Activated naive CD8-positive, alpha-beta T cell (primary cell): ENCODE data around the gene BRIP1.
"Not testable (repeated sequence)": the region's sequence is repeated elsewhere in the genome, so short reads cannot be mapped to it uniquely, and the experiment has no call there.

Experiments used
- H3K27ac Mint-ChIP-seq: one replicate; pipeline ENCODE4 v1.8.0; 2021; ENCODE audit warnings: mixed read lengths
- H3K27me3 Mint-ChIP-seq: one replicate; pipeline ENCODE4 v1.8.0; 2021; ENCODE audit warnings: mixed read lengths
- H3K36me3 Mint-ChIP-seq: one replicate; pipeline ENCODE4 v1.8.0; 2021; ENCODE audit warnings: mixed read lengths
- H3K4me1 Mint-ChIP-seq: one replicate; pipeline ENCODE4 v1.8.0; 2021; ENCODE audit warnings: low read depth, mixed read lengths
- H3K4me3 Mint-ChIP-seq: one replicate; pipeline ENCODE4 v1.8.0; 2021; ENCODE audit warnings: mild to moderate bottlenecking, mixed read lengths
- H3K9me3 Mint-ChIP-seq: one replicate; pipeline ENCODE4 v1.8.0; 2021; ENCODE audit warnings: low read depth, mixed read lengths

BRIP1 gene

DNA sequence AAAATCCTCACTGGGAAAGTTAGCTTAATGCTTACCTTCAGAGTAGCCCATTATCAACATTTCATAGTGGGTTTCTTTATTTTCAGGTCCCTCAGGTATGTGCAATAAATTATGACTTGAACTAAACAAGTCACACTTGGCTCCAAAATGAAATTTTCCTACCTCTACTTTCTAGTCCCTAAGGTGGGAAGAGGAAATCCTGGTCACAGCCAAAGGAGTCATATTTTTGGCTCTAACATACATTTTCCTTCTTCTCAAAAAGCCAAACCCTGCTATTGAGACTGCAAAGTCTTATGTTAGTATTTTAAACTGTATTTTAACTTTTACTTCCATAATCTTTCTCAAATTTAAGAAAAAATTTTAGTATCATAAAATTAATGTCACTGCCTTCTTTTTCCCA is 128.9 kb downstream of the BRIP1 start:
- Mint-ChIP-seq H3K27me3 (no peaks in the 10 kb centered on the region), H3K9me3 (peaks cover 3% of the 10 kb centered on the region), H3K36me3 (peaks cover 8% of the 10 kb centered on the region), H3K4me1 (no peaks in the 10 kb centered on the region), H3K27ac (no peak overlapping the region), H3K4me3 (no peak overlapping the region)

DNA sequence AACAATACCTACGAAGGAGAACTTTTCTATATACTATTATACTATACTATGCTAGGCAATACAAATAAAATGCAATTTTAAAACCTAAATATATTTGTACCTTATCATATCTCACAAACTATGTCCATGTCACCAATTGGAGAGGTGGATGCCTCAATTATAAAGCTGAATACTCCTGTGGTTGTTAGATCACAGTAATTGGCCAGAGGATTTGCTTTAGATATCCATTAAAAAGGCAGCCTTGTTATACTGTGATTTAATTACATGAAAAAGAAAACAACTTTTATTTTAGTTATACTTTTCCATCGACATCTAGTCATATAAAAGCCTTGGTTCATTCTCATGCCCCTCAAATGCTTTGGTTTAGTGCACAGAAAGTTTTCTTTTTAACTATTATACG is 129.3 kb downstream of the BRIP1 start:
- peaks cover 6% of the 10 kb centered on the region for H3K36me3 Mint-ChIP-seq
- H3K27me3 Mint-ChIP-seq: no peaks in the 10 kb centered on the region
- H3K4me1 Mint-ChIP-seq: no peaks in the 10 kb centered on the region
- H3K9me3 Mint-ChIP-seq: peaks cover 3% of the 10 kb centered on the region
- no peak overlapping the region for H3K4me3 Mint-ChIP-seq
- no peak overlapping the region for H3K27ac Mint-ChIP-seq

DNA sequence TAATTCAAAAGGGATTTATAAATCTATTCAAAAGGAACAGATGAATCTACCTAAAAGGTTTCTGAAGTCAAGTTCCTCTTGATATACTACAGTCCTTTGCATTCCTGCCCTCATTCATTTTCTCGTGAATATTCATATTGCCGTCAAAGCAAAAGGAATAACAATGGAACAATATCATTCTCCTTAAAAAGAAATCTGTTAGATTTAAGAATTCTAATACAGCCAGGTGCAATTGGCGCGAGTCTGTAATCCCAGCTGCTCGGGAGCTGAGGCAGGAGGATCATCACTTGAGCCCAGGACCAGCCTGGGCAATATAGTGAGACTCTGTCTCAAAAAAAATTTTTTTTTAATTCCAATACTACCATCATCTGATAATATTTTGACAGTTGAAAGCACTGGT is 130.3 kb downstream of the BRIP1 start:
- peaks cover 2% of the 10 kb centered on the region for H3K36me3 Mint-ChIP-seq
- H3K27ac Mint-ChIP-seq: no peak overlapping the region
- H3K4me3 Mint-ChIP-seq: no peak overlapping the region
- H3K9me3 Mint-ChIP-seq: peaks cover 3% of the 10 kb centered on the region
- H3K4me1 Mint-ChIP-seq: no peaks in the 10 kb centered on the region
- H3K27me3 Mint-ChIP-seq: no peaks in the 10 kb centered on the region

DNA sequence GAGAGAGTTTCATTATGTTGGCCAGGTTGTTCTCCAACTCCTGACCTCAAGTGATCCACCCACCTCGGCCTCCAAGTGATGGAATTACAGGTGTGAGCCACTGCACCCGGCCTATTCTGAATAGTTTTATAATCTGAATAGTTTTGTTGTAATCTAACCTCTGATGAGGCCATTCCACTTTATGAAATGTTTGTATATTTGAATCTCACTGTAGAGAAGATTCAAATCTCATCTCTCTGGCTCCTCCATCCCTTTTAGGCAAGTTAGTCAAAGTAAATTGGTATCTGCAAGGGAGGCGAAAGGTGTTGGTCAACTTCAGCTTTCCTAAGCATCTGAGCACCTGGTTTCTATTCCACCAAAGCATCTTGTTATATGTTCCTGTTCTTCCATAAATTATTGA is 131.2 kb downstream of the BRIP1 start:
- Mint-ChIP-seq H3K4me1 (no peaks in the 10 kb centered on the region), H3K27me3 (no peaks in the 10 kb centered on the region), H3K4me3 (no peak overlapping the region), H3K27ac (no peak overlapping the region), H3K9me3 (no peaks in the 10 kb centered on the region), H3K36me3 (no peaks in the 10 kb centered on the region)

DNA sequence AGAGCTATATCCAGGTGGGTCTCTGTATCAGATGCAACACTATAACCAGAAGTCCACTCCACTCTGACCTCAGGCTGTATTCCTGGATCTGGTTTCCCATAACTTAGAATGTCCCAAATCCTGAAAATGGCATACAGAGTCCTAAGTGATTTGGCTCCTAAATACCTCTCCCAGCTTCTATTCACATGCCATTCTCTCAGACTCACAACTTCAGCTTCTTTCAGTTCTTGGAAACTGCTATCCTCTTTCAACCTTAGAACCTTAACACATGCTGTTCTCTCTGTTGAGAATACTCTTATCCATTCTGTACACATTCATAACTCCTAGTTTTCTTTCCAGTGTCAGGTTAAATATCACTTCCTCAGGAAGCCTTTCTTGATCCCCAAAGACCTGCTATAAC is 132.0 kb downstream of the BRIP1 start:
- Mint-ChIP-seq H3K27ac (no peak overlapping the region), H3K36me3 (no peaks in the 10 kb centered on the region), H3K27me3 (no peaks in the 10 kb centered on the region), H3K4me3 (no peak overlapping the region), H3K4me1 (no peaks in the 10 kb centered on the region), H3K9me3 (no peaks in the 10 kb centered on the region)

DNA sequence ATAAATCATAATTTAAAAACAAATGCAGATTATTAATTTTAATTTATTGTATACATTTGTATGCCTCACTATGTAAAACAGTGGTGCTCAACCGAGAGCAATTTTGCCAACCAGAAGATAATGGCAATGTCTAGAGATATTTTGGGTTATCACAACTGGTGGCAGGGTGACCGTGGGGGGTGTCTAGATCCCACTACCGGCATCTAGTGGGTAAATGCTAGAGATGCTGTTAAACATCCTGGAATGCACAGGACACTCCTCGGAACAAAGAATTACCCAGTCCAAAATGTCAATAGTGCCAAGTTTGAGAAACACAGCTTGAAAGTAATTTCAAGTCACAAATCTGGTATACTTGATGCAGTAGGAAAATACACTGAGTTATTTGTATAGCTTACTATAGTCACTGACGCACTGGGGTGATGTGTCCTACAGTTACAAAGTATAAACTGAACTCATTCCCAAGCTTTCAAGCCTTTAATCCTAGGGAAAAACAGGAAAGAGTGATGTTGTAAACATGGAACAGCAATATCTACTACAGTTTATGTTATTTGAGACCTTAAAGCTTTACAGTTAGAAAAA is 133.5 kb downstream of the BRIP1 start:
- Mint-ChIP-seq H3K27ac (no peak overlapping the region), H3K36me3 (no peaks in the 10 kb centered on the region), H3K4me3 (no peak overlapping the region), H3K9me3 (no peaks in the 10 kb centered on the region), H3K4me1 (no peaks in the 10 kb centered on the region), H3K27me3 (no peaks in the 10 kb centered on the region)

DNA sequence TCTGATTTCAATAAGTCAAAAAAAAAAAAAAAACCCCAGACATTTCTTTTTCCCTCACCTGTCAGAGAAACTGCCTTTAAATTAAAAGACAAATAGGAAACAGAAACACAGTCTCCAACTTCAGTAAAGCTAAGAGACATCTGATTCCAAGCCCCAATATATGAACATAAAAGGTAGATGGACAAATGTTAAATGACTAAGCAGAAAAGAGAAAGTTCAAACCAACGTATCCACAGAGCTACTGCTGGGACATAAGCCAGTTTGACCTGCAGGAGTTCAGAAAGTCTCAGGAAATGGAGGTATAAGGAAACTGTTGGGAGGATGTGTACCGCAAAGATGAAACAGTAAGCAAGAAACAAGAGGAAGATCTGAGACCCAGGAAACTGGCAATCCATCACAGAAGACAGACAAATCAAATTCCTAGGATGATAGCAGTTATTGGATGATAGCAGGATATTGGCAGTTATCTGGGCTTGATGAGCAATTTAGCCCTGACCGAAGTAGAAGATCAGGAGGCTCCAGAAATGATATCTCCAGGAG is 135.0 kb downstream of the BRIP1 start:
- no peak overlapping the region for H3K4me3 Mint-ChIP-seq
- no peaks in the 10 kb centered on the region for H3K9me3 Mint-ChIP-seq
- no peaks in the 10 kb centered on the region for H3K36me3 Mint-ChIP-seq
- H3K4me1 Mint-ChIP-seq: no peaks in the 10 kb centered on the region
- no peaks in the 10 kb centered on the region for H3K27me3 Mint-ChIP-seq
- H3K27ac Mint-ChIP-seq: no peak overlapping the region

DNA sequence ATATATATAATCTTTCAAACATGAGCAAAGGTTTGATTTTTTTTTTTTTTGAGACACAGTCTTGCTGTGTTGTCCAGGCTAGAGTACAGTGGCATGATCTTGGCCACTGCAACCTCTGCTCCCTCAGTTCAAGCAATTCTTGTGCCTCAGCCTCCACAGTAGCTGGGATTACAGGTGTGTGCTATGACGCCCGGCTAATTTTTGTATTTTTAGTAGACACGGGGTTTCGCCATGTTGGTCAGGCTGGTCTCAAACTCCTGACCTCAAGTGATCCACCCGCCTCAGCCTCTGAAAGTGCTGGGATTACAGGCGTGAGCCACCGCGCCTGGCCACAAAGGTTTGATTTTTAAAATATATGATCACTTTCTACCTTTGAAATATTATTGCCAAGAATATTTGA is 135.5 kb downstream of the BRIP1 start:
- H3K4me3 Mint-ChIP-seq, H3K27ac Mint-ChIP-seq, H3K4me1 Mint-ChIP-seq, H3K27me3 Mint-ChIP-seq, H3K9me3 Mint-ChIP-seq, H3K36me3 Mint-ChIP-seq: not testable (repeated sequence)

DNA sequence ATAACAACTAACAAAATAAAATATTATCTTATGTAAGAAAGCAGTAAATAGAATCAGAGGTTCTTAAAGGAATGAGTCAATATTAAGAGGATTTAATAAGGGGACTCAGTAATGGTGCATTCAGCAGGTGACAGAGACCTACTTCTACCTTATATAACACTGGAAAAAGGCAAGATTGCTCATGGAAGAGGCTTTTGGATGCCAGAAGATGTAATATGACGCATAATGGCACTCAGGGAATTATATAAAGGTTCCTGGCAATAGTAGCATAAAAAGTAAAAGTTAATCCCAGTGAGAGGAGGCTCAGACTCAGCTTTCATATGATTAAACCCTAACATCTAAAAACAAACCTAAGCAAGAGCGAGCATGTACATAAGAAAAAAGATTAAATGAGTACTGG is 136.4 kb downstream of the BRIP1 start:
- Mint-ChIP-seq H3K27ac (no peak overlapping the region), H3K36me3 (peaks cover 3% of the 10 kb centered on the region), H3K4me3 (no peak overlapping the region), H3K27me3 (no peaks in the 10 kb centered on the region), H3K4me1 (no peaks in the 10 kb centered on the region), H3K9me3 (no peaks in the 10 kb centered on the region)

DNA sequence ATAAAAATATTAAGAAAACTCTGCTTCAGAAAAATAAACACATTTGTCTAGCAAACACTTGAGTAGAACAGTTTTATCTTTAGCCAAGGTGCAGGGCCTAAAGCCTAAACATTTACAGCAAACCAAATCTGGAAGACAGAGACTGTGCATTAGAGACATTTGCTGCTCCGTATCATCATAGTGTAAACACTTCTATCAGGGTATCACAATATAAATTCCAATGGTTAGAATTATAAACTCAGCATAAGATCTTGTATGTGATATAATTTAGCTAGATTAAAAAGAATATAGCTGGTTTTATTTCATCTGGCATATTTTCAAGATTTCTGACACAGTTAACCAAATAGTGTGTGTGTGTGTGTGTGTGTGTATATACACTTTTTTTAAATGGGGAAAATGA is 138.6 kb downstream of the BRIP1 start:
- H3K4me1 Mint-ChIP-seq: no peaks in the 10 kb centered on the region
- no peaks in the 10 kb centered on the region for H3K27me3 Mint-ChIP-seq
- no peak overlapping the region for H3K27ac Mint-ChIP-seq
- H3K9me3 Mint-ChIP-seq: no peaks in the 10 kb centered on the region
- no peak overlapping the region for H3K4me3 Mint-ChIP-seq
- peaks cover 6% of the 10 kb centered on the region for H3K36me3 Mint-ChIP-seq

DNA sequence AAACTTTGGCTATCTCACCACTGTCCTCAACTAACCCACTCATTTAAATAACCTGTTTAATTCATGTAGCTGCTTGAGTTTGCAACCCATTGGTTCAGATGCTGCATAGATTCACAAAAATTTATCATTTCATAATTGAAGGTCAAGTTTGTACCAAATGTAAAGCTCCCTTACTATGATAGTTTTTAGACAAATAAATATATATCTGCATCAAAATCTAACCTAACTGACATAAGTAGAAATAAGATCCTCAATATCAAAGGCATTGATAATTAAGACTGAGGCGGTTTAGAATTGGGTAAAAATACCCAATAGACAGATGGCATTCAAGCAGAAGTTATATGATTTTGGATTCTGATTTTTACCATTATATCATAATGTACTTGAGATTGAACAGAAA is 139.4 kb downstream of the BRIP1 start:
- H3K4me3 Mint-ChIP-seq: no peak overlapping the region
- H3K9me3 Mint-ChIP-seq: peaks cover 2% of the 10 kb centered on the region
- no peaks in the 10 kb centered on the region for H3K4me1 Mint-ChIP-seq
- H3K27me3 Mint-ChIP-seq: no peaks in the 10 kb centered on the region
- H3K36me3 Mint-ChIP-seq: peaks cover 6% of the 10 kb centered on the region
- H3K27ac Mint-ChIP-seq: no peak overlapping the region

DNA sequence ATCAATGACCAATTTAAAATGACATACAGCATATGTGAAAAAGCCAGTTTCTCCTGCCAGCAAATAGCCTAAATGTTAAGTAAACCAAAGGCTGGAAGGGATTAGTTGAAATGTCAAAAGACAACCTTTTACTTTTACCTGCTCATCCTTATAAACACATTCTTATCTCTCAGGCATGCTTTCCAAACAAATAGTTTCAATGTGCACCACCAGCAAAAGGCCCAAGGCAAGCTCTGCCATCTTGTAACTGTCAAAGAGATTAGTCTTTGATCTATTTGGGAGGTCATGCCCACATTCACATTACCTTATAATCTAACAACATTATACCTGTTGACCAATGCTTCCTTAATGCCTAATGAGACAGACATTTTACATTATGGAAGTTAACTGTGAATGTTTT is 140.1 kb downstream of the BRIP1 start:
- Mint-ChIP-seq H3K27ac (no peak overlapping the region), H3K4me3 (no peak overlapping the region), H3K36me3 (peaks cover 6% of the 10 kb centered on the region), H3K9me3 (peaks cover 9% of the 10 kb centered on the region), H3K4me1 (no peaks in the 10 kb centered on the region), H3K27me3 (no peaks in the 10 kb centered on the region)

DNA sequence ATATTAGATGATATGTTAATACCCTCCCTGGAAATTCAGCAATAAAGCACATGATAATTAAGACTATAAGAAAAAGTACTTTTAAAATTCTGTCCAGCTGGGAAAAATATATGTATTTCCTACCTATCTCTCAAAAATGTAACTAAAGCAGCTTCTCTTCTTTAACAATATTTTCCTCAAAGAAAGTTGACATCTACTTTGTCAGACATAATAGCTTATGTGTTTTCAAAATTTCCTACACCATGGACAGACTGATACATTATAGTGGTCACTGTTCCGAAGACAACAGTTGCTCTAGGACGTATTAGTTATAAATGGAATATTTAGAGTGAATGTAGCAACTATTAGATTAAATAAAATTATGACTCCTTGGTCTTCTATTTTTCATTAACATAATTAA is 140.9 kb downstream of the BRIP1 start:
- Mint-ChIP-seq H3K9me3 (peaks cover 17% of the 10 kb centered on the region), H3K27me3 (no peaks in the 10 kb centered on the region), H3K4me3 (no peak overlapping the region), H3K36me3 (peaks cover 6% of the 10 kb centered on the region), H3K27ac (no peak overlapping the region), H3K4me1 (no peaks in the 10 kb centered on the region)

DNA sequence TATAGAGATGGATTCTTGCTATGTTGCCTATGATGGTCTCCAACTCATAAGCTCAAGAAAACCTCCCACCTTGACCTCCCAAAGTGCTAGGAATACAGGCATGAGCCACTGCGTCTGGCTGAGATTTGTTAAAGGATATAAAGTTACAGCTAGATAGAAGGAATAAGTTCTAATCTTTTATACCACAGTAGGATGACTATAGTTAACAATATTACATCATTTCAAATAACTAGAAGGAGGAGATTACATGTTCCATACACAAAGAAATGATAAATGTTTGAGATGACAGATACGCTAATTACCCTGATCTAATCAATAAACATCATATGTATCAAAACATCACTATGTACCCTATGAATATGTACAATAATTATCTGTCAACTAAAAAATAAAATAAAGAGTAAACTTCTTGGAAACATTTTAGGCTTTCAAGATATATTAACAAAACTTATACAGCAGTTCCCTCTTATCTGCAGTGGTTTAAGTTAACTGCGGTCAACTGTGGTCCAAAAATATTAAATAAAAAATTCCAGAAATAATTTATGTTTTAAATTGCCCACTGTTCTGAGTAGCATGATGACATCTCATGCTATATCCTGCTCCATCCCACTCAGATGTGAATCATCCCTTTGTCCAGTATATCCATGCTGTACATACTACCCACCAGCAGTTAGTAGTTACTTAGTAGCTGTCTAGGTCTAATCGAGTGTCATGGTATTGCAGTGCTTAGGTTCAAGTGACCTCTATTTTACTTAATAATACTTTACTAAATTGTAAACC is 143.1 kb downstream of the BRIP1 start:
- Mint-ChIP-seq H3K4me1 (no peaks in the 10 kb centered on the region), H3K27me3 (no peaks in the 10 kb centered on the region), H3K4me3 (no peak overlapping the region), H3K27ac (no peak overlapping the region), H3K9me3 (peaks cover 20% of the 10 kb centered on the region), H3K36me3 (peaks cover 6% of the 10 kb centered on the region)

DNA sequence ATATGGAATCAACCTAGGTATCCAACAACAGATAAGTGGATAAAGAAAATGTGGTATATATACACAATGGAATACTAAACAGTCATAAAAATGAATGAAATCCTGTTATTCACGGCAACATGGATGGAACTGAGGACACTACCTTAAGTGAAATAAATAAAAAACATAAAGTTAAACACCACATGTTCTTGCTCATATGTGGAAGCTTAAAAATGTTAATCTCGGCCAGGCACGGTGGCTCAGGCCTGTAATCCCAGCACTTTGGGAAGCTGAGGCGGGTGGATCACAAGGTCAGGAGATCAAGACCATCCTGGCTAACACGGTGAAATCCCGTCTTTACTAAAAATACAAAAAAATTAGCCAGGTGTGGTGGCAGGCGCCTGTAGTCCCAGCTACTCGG is 144.1 kb downstream of the BRIP1 start:
- not testable (repeated sequence) for H3K27me3 Mint-ChIP-seq, H3K4me3 Mint-ChIP-seq, H3K36me3 Mint-ChIP-seq, H3K4me1 Mint-ChIP-seq, H3K27ac Mint-ChIP-seq
- H3K9me3 Mint-ChIP-seq: peaks cover 20% of the 10 kb centered on the region

DNA sequence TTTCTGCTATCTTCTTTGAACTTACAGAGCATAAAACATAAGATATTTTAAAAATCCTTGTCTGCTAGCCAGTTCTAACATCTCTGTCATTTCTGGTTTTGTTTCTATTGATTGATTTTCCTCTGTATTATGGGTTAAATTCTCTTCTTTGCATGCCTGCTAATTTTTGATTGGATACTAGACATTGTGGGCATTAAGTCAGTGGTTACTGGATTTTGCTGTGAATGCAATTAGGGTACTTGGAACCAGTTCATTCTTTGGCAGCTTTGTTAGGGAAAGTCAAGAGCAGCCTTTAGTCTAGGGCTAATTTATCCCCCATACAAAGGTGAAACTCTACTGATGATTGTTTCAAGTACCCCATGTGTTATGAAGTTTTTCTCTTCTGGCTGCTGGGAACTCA is 145.3 kb downstream of the BRIP1 start:
- Mint-ChIP-seq H3K9me3 (peaks cover 20% of the 10 kb centered on the region), H3K27ac (no peak overlapping the region), H3K27me3 (no peaks in the 10 kb centered on the region)

More for the DNA sequence above, 145.3 kb downstream of the BRIP1 start:
- Mint-ChIP-seq H3K4me3 (no peak overlapping the region), H3K36me3 (peaks cover 8% of the 10 kb centered on the region), H3K4me1 (no peaks in the 10 kb centered on the region)
